H1 (cell line): ENCODE data around the gene ACVRL1. TPM values are rescaled to one million over a fixed set of nuclear protein-coding genes. Genes with fewer than 3 reads are reported as not detected.

Experiments
- RNF2 ChIP-seq: fragments of 200-900, 300-1000 bp; sonication (generic); IDR thresholded peaks from 2 replicates; pipeline ENCODE4 v1.7.1; 2016; ENCODE audit warnings: borderline replicate concordance, low read depth, mild to moderate bottlenecking, antibody characterized with exemption, low read length; ENCODE audit not compliant: poor library complexity, severe bottlenecking; ENCODE audit errors: missing control alignments
- polyA plus RNA-seq, 7 experiments: library from polyadenylated mRNA; depleted of rRNA in 3 of 7; stranded (reverse) in 5 of 7; unstranded in 2 of 7; fragments of >200 nt in 5 of 7; fragments of 200-250 nt in 2 of 7; gene quantifications; 1 replicate in 5 of 7; 2 replicates in 1 of 7; 4 replicates in 1 of 7; pipeline versions ENCODE4 v1.2.1 to v1.2.3, GENCODE V29; 2011 to 2013; ENCODE audit warnings: missing spikeins in 2 of 7, mixed read lengths in 2 of 7
- total RNA-seq: library from RNA; stranded (reverse); fragmentation: NEBNext Ultra II Directional; extraction: Animal tissue kit (Norgen Biotek cat#: 25700); gene quantifications from 2 replicates; pipeline ENCODE4 v1.2.1, GENCODE V29; 2021
- TF ChIP-seq, protein P1 (sequence below), 3 experiments: IDR thresholded peaks; 1 replicate in 2 of 3; 2 replicates in 1 of 3; pipeline versions ENCODE4 v1.5.1 to v1.6.1; 2011; ENCODE audit warnings: low read length in 3 of 3, mild to moderate bottlenecking in 3 of 3, inconsistent platforms in 2 of 3, low read depth in 1 of 3, moderate library complexity in 1 of 3; ENCODE audit not compliant: insufficient read depth in 1 of 3; ENCODE audit errors: control extremely low read depth in 1 of 3

Gene ACVRL1
- total and polyA plus RNA-seq, 2 of the 8 experiments (the other 6 are each of a cell fraction or from before 2014, with no cell fraction given), result 0.09 to 0.35 TPM

- TF ChIP-seq, protein P1, sequence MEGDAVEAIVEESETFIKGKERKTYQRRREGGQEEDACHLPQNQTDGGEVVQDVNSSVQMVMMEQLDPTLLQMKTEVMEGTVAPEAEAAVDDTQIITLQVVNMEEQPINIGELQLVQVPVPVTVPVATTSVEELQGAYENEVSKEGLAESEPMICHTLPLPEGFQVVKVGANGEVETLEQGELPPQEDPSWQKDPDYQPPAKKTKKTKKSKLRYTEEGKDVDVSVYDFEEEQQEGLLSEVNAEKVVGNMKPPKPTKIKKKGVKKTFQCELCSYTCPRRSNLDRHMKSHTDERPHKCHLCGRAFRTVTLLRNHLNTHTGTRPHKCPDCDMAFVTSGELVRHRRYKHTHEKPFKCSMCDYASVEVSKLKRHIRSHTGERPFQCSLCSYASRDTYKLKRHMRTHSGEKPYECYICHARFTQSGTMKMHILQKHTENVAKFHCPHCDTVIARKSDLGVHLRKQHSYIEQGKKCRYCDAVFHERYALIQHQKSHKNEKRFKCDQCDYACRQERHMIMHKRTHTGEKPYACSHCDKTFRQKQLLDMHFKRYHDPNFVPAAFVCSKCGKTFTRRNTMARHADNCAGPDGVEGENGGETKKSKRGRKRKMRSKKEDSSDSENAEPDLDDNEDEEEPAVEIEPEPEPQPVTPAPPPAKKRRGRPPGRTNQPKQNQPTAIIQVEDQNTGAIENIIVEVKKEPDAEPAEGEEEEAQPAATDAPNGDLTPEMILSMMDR (IDR thresholded peaks at IDR 0.05; ENCODE audit: control extremely low read depth in 1 of 3, insufficient read depth in 1 of 3, low read depth in 1 of 3, low read length in 3 of 3), result no peak
- no peak for TF ChIP-seq RNF2
Observed at GRCh38 chr12:51958542-51958941, 51.2 kb downstream of the ACVRL1 start (continued).
